Keratinocyte (primary cell): ENCODE results near the gene PTS. TPM values are rescaled to one million over a fixed set of nuclear protein-coding genes. Genes with fewer than 3 reads are reported as not detected.

Experiments
- DNase-seq: peaks from one replicate; pipeline ENCODE4 v3.0.0-alpha.2; 2011; ENCODE audit warnings: low read depth, missing footprints, low spot score
- FAIRE-seq: peaks from 2 replicates; lab custom pipeline; 2011; peaks lifted over from hg19 to GRCh38; lab: Jason Lieb, UNC
- H2AFZ ChIP-seq: 2 replicates; pipeline ENCODE4 v1.6.0; 2012; ENCODE audit warnings: low read length, control low read depth, inconsistent platforms; ENCODE audit not compliant: control insufficient read depth
- H3K27ac ChIP-seq: 2 replicates; pipeline ENCODE4 v1.5.1; 2011; ENCODE audit warnings: low read length; ENCODE audit not compliant: control insufficient read depth, insufficient read depth
- H3K27me3 ChIP-seq: 3 replicates; pipeline ENCODE4 v1.6.0; 2011; ENCODE audit warnings: low read length; ENCODE audit not compliant: control insufficient read depth, insufficient read depth; ENCODE audit errors: extremely low read depth
- H3K36me3 ChIP-seq, 2 experiments: 2 replicates in 1 of 2; 3 replicates in 1 of 2; pipeline ENCODE4 v1.5.1; 2011; ENCODE audit warnings: low read length in 2 of 2, mild to moderate bottlenecking in 1 of 2; ENCODE audit not compliant: control insufficient read depth in 2 of 2, insufficient read depth in 2 of 2; ENCODE audit errors: extremely low read depth in 1 of 2
- H3K4me1 ChIP-seq: 3 replicates; pipeline ENCODE4 v1.5.1; 2011; ENCODE audit warnings: low read length; ENCODE audit not compliant: control insufficient read depth, insufficient read depth; ENCODE audit errors: extremely low read depth
- H3K4me2 ChIP-seq: 3 replicates; pipeline ENCODE4 v1.6.0; 2011; ENCODE audit warnings: low read depth, low read length; ENCODE audit not compliant: control insufficient read depth, insufficient read depth; ENCODE audit errors: extremely low read depth
- H3K4me3 ChIP-seq, 3 experiments: fragments of 200-600 bp in 1 of 3; sonication (generic) in 1 of 3; 2 replicates in 2 of 3; 3 replicates in 1 of 3; pipeline ENCODE4 v1.5.1; 2011 to 2016; ENCODE audit warnings: low read length in 3 of 3, mild to moderate bottlenecking in 3 of 3, control low read depth in 2 of 3, inconsistent platforms in 1 of 3, low read depth in 1 of 3, mixed read lengths in 1 of 3, mixed run types in 1 of 3, moderate library complexity in 1 of 3; ENCODE audit not compliant: control insufficient read depth in 2 of 3, insufficient read depth in 2 of 3; ENCODE audit errors: extremely low read depth in 1 of 3
- H3K79me2 ChIP-seq: 2 replicates; pipeline ENCODE4 v1.6.0; 2012; ENCODE audit warnings: low read length; ENCODE audit not compliant: control insufficient read depth, insufficient read depth
- H3K9ac ChIP-seq: 3 replicates; pipeline ENCODE4 v1.6.0; 2011; ENCODE audit warnings: low read length; ENCODE audit not compliant: control insufficient read depth, insufficient read depth; ENCODE audit errors: extremely low read depth
- H3K9me1 ChIP-seq: 3 replicates; pipeline ENCODE4 v1.6.0; 2011; ENCODE audit warnings: low read length; ENCODE audit not compliant: control insufficient read depth, insufficient read depth; ENCODE audit errors: extremely low read depth
- H3K9me3 ChIP-seq: 2 replicates; pipeline ENCODE4 v1.5.1; 2012; ENCODE audit warnings: low read depth, low read length; ENCODE audit not compliant: control insufficient read depth
- H4K20me1 ChIP-seq: 3 replicates; pipeline ENCODE4 v1.6.0; 2011; ENCODE audit warnings: low read length; ENCODE audit not compliant: control insufficient read depth, insufficient read depth; ENCODE audit errors: extremely low read depth
- EZH2 ChIP-seq: IDR thresholded peaks from one replicate; pipeline ENCODE4 v1.6.1; 2012; ENCODE audit warnings: inconsistent platforms, mild to moderate bottlenecking, low read length, moderate library complexity
- dilution Hi-C: fragments of 300-500 bp; cut with MboI; formaldehyde crosslinking; loops from one replicate; pipeline ENCODE4 v1.7.0; 2020; ENCODE audit warnings: low sequenced_read_pairs; ENCODE audit not compliant: extremely low pct_ligation_motif_present
- polyA plus RNA-seq, 5 experiments: library from polyadenylated mRNA; depleted of rRNA in 3 of 5; stranded (reverse) in 3 of 5; stranded (forward) in 1 of 5; unstranded in 1 of 5; fragments of >200 nt; gene quantifications; 1 replicate in 1 of 5; 2 replicates in 3 of 5; 3 replicates in 1 of 5; pipeline versions ENCODE4 v1.2.1 to v1.2.3, GENCODE V29; 2011 to 2012; ENCODE audit warnings: missing spikeins in 2 of 5, low read depth in 1 of 5, low replicate concordance in 1 of 5
- TF ChIP-seq, protein P1 (sequence below), 3 experiments: IDR thresholded peaks in 1 of 3; conservative IDR thresholded peaks in 1 of 3; optimal IDR thresholded peaks in 1 of 3; 2 replicates in 2 of 3; 3 replicates in 1 of 3; pipeline versions ENCODE3 to v1.5.1; 2011; ENCODE audit warnings: low read length in 3 of 3, mild to moderate bottlenecking in 3 of 3, moderate library complexity in 2 of 3, control low read depth in 1 of 3, inconsistent platforms in 1 of 3; ENCODE audit not compliant: insufficient read depth in 2 of 3; ENCODE audit errors: extremely low read depth in 1 of 3

The PTS gene
- polyA plus RNA-seq, 1 donor (not counting 4 experiments of a cell fraction or from before 2014, with no cell fraction given) = 72.5 TPM

DNA sequence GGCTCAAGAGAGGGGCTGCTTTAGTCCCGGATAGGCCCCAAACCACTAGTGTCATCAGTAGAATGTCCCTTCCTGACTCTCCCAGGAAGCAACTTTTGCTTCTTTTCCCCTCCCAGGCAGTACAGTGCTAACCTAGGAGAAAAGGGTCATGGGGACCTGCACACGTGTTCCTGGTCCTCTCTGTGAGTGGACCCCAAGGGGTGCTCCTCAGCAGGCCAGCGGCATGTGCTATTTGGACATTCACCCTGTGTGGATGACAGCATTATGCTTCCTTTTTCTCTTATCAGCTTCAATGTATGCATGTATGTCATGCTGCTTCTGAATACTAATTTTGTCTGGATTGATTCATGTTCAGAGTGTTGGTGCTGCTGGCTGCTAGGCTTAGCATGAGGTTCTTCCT lies 52.6 kb downstream of the PTS start:
- FAIRE-seq = no peak

DNA sequence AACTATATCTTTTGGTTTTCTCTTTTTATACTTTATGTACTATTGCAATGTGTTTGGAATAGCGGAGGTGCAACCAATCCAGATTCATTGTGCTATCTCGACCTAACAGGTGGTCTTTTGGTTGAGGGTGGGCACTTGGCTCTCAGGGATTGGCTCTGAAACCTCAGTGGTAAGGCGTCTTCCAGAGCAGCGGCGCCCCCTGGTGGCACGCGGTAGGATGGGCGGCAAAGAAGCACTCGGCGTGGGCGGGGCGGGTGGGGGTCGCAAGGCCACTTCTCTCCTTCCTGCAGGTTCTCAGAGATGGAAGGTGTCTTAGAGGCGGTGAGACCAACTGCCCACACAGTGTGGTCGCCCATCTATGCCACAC lies 53.7 kb downstream of the PTS start:
- FAIRE-seq = no peak
- no peaks in the 10 kb centered on the region for H3K27me3 ChIP-seq
- no peak for DNase-seq
- no peak overlapping the region for H3K27ac ChIP-seq
- dilution Hi-C loops = no loop called here
- TF ChIP-seq, protein P1, sequence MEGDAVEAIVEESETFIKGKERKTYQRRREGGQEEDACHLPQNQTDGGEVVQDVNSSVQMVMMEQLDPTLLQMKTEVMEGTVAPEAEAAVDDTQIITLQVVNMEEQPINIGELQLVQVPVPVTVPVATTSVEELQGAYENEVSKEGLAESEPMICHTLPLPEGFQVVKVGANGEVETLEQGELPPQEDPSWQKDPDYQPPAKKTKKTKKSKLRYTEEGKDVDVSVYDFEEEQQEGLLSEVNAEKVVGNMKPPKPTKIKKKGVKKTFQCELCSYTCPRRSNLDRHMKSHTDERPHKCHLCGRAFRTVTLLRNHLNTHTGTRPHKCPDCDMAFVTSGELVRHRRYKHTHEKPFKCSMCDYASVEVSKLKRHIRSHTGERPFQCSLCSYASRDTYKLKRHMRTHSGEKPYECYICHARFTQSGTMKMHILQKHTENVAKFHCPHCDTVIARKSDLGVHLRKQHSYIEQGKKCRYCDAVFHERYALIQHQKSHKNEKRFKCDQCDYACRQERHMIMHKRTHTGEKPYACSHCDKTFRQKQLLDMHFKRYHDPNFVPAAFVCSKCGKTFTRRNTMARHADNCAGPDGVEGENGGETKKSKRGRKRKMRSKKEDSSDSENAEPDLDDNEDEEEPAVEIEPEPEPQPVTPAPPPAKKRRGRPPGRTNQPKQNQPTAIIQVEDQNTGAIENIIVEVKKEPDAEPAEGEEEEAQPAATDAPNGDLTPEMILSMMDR (optimal IDR thresholded peaks at IDR 0.05 in 1 of 3, IDR thresholded peaks at IDR 0.05 in 1 of 3, conservative IDR thresholded peaks at IDR 0.05 in 1 of 3; ENCODE audit: extremely low read depth in 1 of 3, insufficient read depth in 2 of 3, low read length in 3 of 3) = peak; percentile 51 to 90 (median 80)
- no peak for TF ChIP-seq EZH2
- no peaks in the 10 kb centered on the region for H4K20me1 ChIP-seq
- H3K4me1 ChIP-seq = peaks cover 5% of the 10 kb centered on the region
- peak overlapping the region; percentile 80 for H2AFZ ChIP-seq
- peak overlapping the region; percentile 89 for H3K4me2 ChIP-seq
- H3K36me3 ChIP-seq = no peaks in the 10 kb centered on the region
- no peaks in the 10 kb centered on the region for H3K9me1 ChIP-seq
- H3K79me2 ChIP-seq = no peaks in the 10 kb centered on the region
- no peak overlapping the region for H3K9ac ChIP-seq
- peak overlapping the region; percentile 7 to 68 (median 45) for H3K4me3 ChIP-seq
- H3K9me3 ChIP-seq = no peaks in the 10 kb centered on the region

More for the DNA sequence above, 52.6 kb downstream of the PTS start:
- Histone ChIP-seq H3K9ac (no peak overlapping the region), H3K9me3 (no peaks in the 10 kb centered on the region), H3K4me3 (no peak overlapping the region), H3K9me1 (no peaks in the 10 kb centered on the region), H4K20me1 (no peaks in the 10 kb centered on the region), H2AFZ (no peak overlapping the region), H3K27ac (no peak overlapping the region), H3K36me3 (no peaks in the 10 kb centered on the region), H3K79me2 (no peaks in the 10 kb centered on the region), H3K4me1 (peaks cover 5% of the 10 kb centered on the region), H3K4me2 (no peak overlapping the region), H3K27me3 (no peaks in the 10 kb centered on the region)
- TF ChIP-seq, protein P1 (optimal IDR thresholded peaks at IDR 0.05 in 1 of 3, IDR thresholded peaks at IDR 0.05 in 1 of 3, conservative IDR thresholded peaks at IDR 0.05 in 1 of 3; ENCODE audit: extremely low read depth in 1 of 3, insufficient read depth in 2 of 3, low read length in 3 of 3) = no peak
- no peak for TF ChIP-seq EZH2
- dilution Hi-C loops = no loop called here
- no peak for DNase-seq
